IMR-90 (cell line): ENCODE measurements around the gene AUTS2. TPM values are rescaled to one million over a fixed set of nuclear protein-coding genes. Genes with fewer than 3 reads are reported as not detected.

Experiments
- ATAC-seq: fragments of 200-7000 bp; cut with Tn5 transposase; 2 replicates; pipeline ENCODE4 v1.9.1; 2020; ENCODE audit warnings: low read depth, mild to moderate bottlenecking, moderate library complexity
- BruUV-seq: library from RNA; stranded (reverse); fragments of 400-500 nt; replicated peaks from 2 replicates; lab custom pipeline; 2021; lab: Mats Ljungman, UMichigan
- CTCF ChIA-PET: fragments of 300-600 bp; formaldehyde crosslinking; extraction: SDS; loops from one replicate; lab custom pipeline; 2021; ENCODE audit warnings: antibody characterized with exemption; lab: Yijun Ruan, JAX
- POLR2A ChIA-PET: fragments of 300-600 bp; sonication (Branson Sonifier 250); formaldehyde crosslinking; loops from one replicate; lab custom pipeline; 2022; ENCODE audit warnings: antibody characterized with exemption; ENCODE audit not compliant: unreplicated experiment; lab: Charles Lee
- DNase-seq: peaks from one replicate; pipeline ENCODE4 v3.0.0; 2013
- H2AFZ ChIP-seq: replicated peaks from 2 replicates; pipeline ENCODE3; 2013; ENCODE audit warnings: low read length, mild to moderate bottlenecking; ENCODE audit not compliant: poor library complexity
- H2AK5ac ChIP-seq: 2 replicates; pipeline ENCODE4 v1.6.1; 2013; ENCODE audit warnings: low read depth, low read length, inconsistent platforms
- H2AK9ac ChIP-seq: replicated peaks from 2 replicates; pipeline ENCODE3; 2013; ENCODE audit warnings: mild to moderate bottlenecking, low read depth, low read length, moderate library complexity; ENCODE audit not compliant: poor library complexity
- H2BK120ac ChIP-seq: 2 replicates; pipeline ENCODE4 v1.6.1; 2013; ENCODE audit warnings: low read depth, low read length, inconsistent platforms
- H2BK15ac ChIP-seq: 3 replicates; pipeline ENCODE4 v1.6.1; 2013; ENCODE audit warnings: low read depth, low read length, inconsistent platforms
- H2BK20ac ChIP-seq: 2 replicates; pipeline ENCODE4 v1.6.1; 2013; ENCODE audit warnings: low read depth, mild to moderate bottlenecking, inconsistent platforms, low read length, moderate library complexity
- H2BK5ac ChIP-seq: 2 replicates; pipeline ENCODE4 v1.6.1; 2013; ENCODE audit warnings: mild to moderate bottlenecking, low read depth, low read length, inconsistent platforms; ENCODE audit not compliant: poor library complexity, severe bottlenecking
- H3K14ac ChIP-seq: replicated peaks from 2 replicates; pipeline ENCODE4 v1.6.1; 2013; ENCODE audit warnings: low read depth, low read length, inconsistent platforms
- H3K18ac ChIP-seq: 2 replicates; pipeline ENCODE4 v1.6.1; 2013; ENCODE audit warnings: low read depth, low read length, control low read depth
- H3K23ac ChIP-seq: 2 replicates; pipeline ENCODE4 v1.6.1; 2013; ENCODE audit warnings: low read depth, low read length, inconsistent platforms
- H3K27ac ChIP-seq: 2 replicates; pipeline ENCODE4 v1.5.1; 2013; ENCODE audit warnings: mild to moderate bottlenecking, control low read depth, low read length; ENCODE audit not compliant: insufficient read depth
- H3K27me3 ChIP-seq: 2 replicates; pipeline ENCODE4 v1.6.1; 2013; ENCODE audit warnings: low read length; ENCODE audit not compliant: control insufficient read depth, insufficient read depth
- H3K36me3 ChIP-seq: 2 replicates; pipeline ENCODE4 v1.6.1; 2013; ENCODE audit warnings: low read length, mixed read lengths; ENCODE audit not compliant: control insufficient read depth, insufficient read depth
- H3K4ac ChIP-seq: 2 replicates; pipeline ENCODE4 v1.6.1; 2013; ENCODE audit warnings: low read depth, low read length, inconsistent platforms
- H3K4me1 ChIP-seq: 2 replicates; pipeline ENCODE4 v1.6.1; 2013; ENCODE audit warnings: low read length, mixed read lengths; ENCODE audit not compliant: control insufficient read depth, insufficient read depth
- H3K4me2 ChIP-seq: 2 replicates; pipeline ENCODE4 v1.6.1; 2013; ENCODE audit warnings: low read depth, mild to moderate bottlenecking, control low read depth, low read length, moderate library complexity
- H3K4me3 ChIP-seq: 2 replicates; pipeline ENCODE4 v1.5.1; 2013; ENCODE audit warnings: low read depth, mild to moderate bottlenecking, control low read depth, low read length, moderate library complexity; ENCODE audit not compliant: insufficient read depth
- H3K56ac ChIP-seq: 2 replicates; pipeline ENCODE4 v1.6.1; 2013; ENCODE audit warnings: low read length, inconsistent platforms; ENCODE audit not compliant: insufficient read depth; ENCODE audit errors: extremely low read depth
- H3K79me1 ChIP-seq, 2 experiments: 2 replicates each; pipeline ENCODE4 v1.6.1; 2013; ENCODE audit warnings: low read length in 2 of 2, inconsistent platforms in 1 of 2, low read depth in 1 of 2
- H3K9ac ChIP-seq: 2 replicates; pipeline ENCODE4 v1.6.1; 2013; ENCODE audit warnings: low read depth, low read length, control low read depth
- H3K9me1 ChIP-seq: 2 replicates; pipeline ENCODE4 v1.6.1; 2013; ENCODE audit warnings: low read length, inconsistent platforms; ENCODE audit not compliant: insufficient read depth
- H3K9me3 ChIP-seq: 2 replicates; pipeline ENCODE4 v1.6.1; 2013; ENCODE audit warnings: low read length; ENCODE audit not compliant: control insufficient read depth, insufficient read depth
- H4K20me1 ChIP-seq: 2 replicates; pipeline ENCODE4 v1.6.1; 2013; ENCODE audit warnings: low read length, inconsistent platforms; ENCODE audit not compliant: insufficient read depth
- H4K5ac ChIP-seq: 2 replicates; pipeline ENCODE4 v1.6.1; 2013; ENCODE audit warnings: mild to moderate bottlenecking, low read depth, low read length, control low read depth
- H4K8ac ChIP-seq, 2 experiments: 2 replicates each; pipeline ENCODE4 v1.6.1; 2013; ENCODE audit warnings: low read depth in 2 of 2, low read length in 2 of 2, control low read depth in 1 of 2, inconsistent platforms in 1 of 2
- H4K91ac ChIP-seq: 2 replicates; pipeline ENCODE4 v1.6.1; 2013; ENCODE audit warnings: low read depth, low read length, inconsistent platforms; ENCODE audit not compliant: insufficient read depth
- RCOR1 ChIP-seq: IDR thresholded peaks from 2 replicates; pipeline ENCODE4 v1.6.1; 2012; ENCODE audit warnings: mild to moderate bottlenecking, low read length, improper control_type of control experiment; ENCODE audit not compliant: insufficient replicate concordance
- WGBS, 2 experiments: methylation state at CpG; one replicate each; pipeline versions ENCODE4 v1.1.5 to v1.1.7; 2013; ENCODE audit warnings: missing lambda C conversion rate in 2 of 2; ENCODE audit not compliant: insufficient read length in 1 of 2; ENCODE audit errors: extremely low coverage in 2 of 2; 5-methylcytosine and 5-hydroxymethylcytosine counted together
- dilution Hi-C: fragments of 300-500 bp; cut with HindIII; formaldehyde crosslinking; loops from one replicate; pipeline ENCODE4 v1.14.3; 2018; ENCODE audit warnings: low sequenced_read_pairs; ENCODE audit not compliant: unreplicated experiment
- in situ Hi-C: fragments of 300-500 bp; cut with MboI; formaldehyde crosslinking; loops from 3 replicates; pipeline ENCODE4 v1.14.3; 2019; ENCODE audit warnings: low sequenced_read_pairs, inconsistent platforms, mixed read lengths
- intact Hi-C: fragments of 100-400 bp; cut with micrococcal nuclease; formaldehyde crosslinking; loops from 2 replicates; pipeline ENCODE4 v1.10.0; 2022
- polyA plus RNA-seq, 3 experiments: library from polyadenylated mRNA; depleted of rRNA; stranded (reverse); fragments of >200 nt; gene quantifications; 2 replicates each; pipeline ENCODE4 v1.2.3, GENCODE V29; 2012; ENCODE audit warnings: low replicate concordance in 1 of 3
- total RNA-seq: library from RNA; depleted of rRNA; stranded (reverse); fragments of >200 nt; gene quantifications from 2 replicates; pipeline ENCODE4 v1.2.3, GENCODE V29; 2012

The AUTS2 gene
- total and polyA plus RNA-seq, 2 of the 4 experiments (the other 2 are of a cell fraction) = 0.90 to 3.0 TPM

DNA sequence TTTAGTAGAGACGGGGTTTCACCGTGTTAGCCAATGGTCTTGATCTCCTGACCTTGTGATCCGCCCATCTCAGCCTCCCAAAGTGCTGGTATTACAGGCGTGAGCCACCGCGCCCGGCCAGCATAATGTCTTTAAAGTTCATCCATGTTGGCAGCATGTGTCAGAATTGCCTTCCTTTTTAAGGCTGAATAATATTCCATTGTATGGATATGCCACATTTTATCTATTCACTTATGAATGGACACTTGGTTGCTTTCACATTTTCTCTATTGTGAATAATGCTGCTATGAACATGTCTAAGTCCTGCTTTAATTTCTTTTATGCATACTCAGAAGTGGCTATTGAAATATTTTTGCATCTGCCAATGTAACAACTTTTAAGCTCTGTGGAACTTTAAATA lies 779.7 kb downstream of the AUTS2 start:
- Histone ChIP-seq H2AK5ac (no peak overlapping the region), H3K23ac (no peak overlapping the region), H3K79me1 (no peaks in the 10 kb centered on the region), H3K27ac (no peak overlapping the region), H4K8ac (no peak overlapping the region), H3K14ac (no peak overlapping the region), H3K9me3 (no peaks in the 10 kb centered on the region; the same call in 1 of the 2 replicates), H3K56ac (no peak overlapping the region), H2BK120ac (no peak overlapping the region), H3K18ac (no peak overlapping the region), H3K9ac (no peak overlapping the region), H2BK15ac (no peak overlapping the region), H2BK20ac (no peak overlapping the region), H2BK5ac (no peak overlapping the region), H3K4ac (no peak overlapping the region), H3K36me3 (no peaks in the 10 kb centered on the region), H2AK9ac (no peak overlapping the region), H3K4me1 (no peaks in the 10 kb centered on the region), H4K91ac (no peak overlapping the region), H4K5ac (no peak overlapping the region), H3K9me1 (no peaks in the 10 kb centered on the region), H4K20me1 (no peaks in the 10 kb centered on the region), H3K27me3 (no peaks in the 10 kb centered on the region), H3K4me2 (no peak overlapping the region), H3K4me3 (no peak overlapping the region), H2AFZ (no peak overlapping the region)
- dilution Hi-C loops (no loop called here), intact Hi-C loops (no loop called here), in situ Hi-C loops (no loop called here)
- CTCF ChIA-PET = no interaction called here
- ATAC-seq = no peak
- POLR2A ChIA-PET = interaction anchor here (0.6 kb wide), 1 partner anchor 169 kb away, joined by 3 read pairs; no protein-coding TSS in a partner anchor
- no TSS peak for BruUV-seq
- no CpG with 5 or more reads among the region's 7 CpGs for WGBS, 2 experiments
- DNase-seq = no peak
- TF ChIP-seq RCOR1 = no peak
